ENCODE data around the gene RNF182. TPM values are rescaled to one million over a fixed set of nuclear protein-coding genes. Genes with fewer than 3 reads are reported as not detected.

The RNF182 gene
- total and polyA plus RNA-seq, 9 of the 15 experiments (the other 6 are each of a cell fraction or from before 2014, with no cell fraction given) = 12.8 to 22.8 (median 17.5) TPM

- TF ChIP-seq ZBTB11 (CRISPR knock-in tag; IDR thresholded peaks at IDR 0.05) = no peak
- TF ChIP-seq MTF1 (CRISPR knock-in tag; IDR thresholded peaks at IDR 0.05; ENCODE audit: borderline replicate concordance) = no peak
- TF ChIP-seq PHB (CRISPR knock-in tag; IDR thresholded peaks at IDR 0.05) = no peak
- TF ChIP-seq ZNF280A (IDR thresholded peaks at IDR 0.05; ENCODE audit: low read depth, partially characterized antibody) = peak; percentile 96
- TF ChIP-seq MBD1 (CRISPR knock-in tag; IDR thresholded peaks at IDR 0.05) = no peak
- no peak for TF ChIP-seq ARID3B (CRISPR knock-in tag; IDR thresholded peaks at IDR 0.05; ENCODE audit: borderline replicate concordance)
- TF ChIP-seq ID3 (CRISPR knock-in tag; IDR thresholded peaks at IDR 0.05) = no peak
- TF ChIP-seq ID3 (tag; IDR thresholded peaks at IDR 0.05) = no peak
- no peak for TF ChIP-seq VEZF1 (CRISPR knock-in tag; IDR thresholded peaks at IDR 0.05)
- no peak for TF ChIP-seq TAL1 (IDR thresholded peaks at IDR 0.05)
- no peak for TF ChIP-seq ZBTB5 (IDR thresholded peaks at IDR 0.05)
- peak in 1 of 2 experiments; percentile 37; a peak in 2 of 4 replicates for TF ChIP-seq KDM1A (IDR thresholded peaks at IDR 0.05)
Measured at GRCh38 chr6:13941902-13942301, 17.1 kb downstream of the RNF182 start (continued).
